SK-N-SH treated with all-trans-retinoic acid at 6 μM for 48 hours (cell line): ENCODE results near the gene UBFD1.

Experiments used
- ATAC-seq: fragments of 200-7000 bp; cut with Tn5 transposase; 3 replicates; pipeline ENCODE4 v1.9.1; 2020; ENCODE audit warnings: mild to moderate bottlenecking, moderate library complexity
- ARNTL ChIP-seq: fragments of 450-650 bp; formaldehyde crosslinking; IDR thresholded peaks from 2 replicates; pipeline ENCODE4 v1.5.0; 2020; ENCODE audit warnings: low read depth, mild to moderate bottlenecking, moderate library complexity, borderline replicate concordance
- BACH2 ChIP-seq: fragments of 250-450 bp; sonication (Bioruptor Pico); IDR thresholded peaks from 2 replicates; pipeline ENCODE4 v1.9.0; 2021; ENCODE audit warnings: mild to moderate bottlenecking, borderline replicate concordance
- CSDC2 ChIP-seq: fragments of 250-450 bp; sonication (Bioruptor Pico); IDR thresholded peaks from 2 replicates; pipeline ENCODE4 v1.5.0; 2020; ENCODE audit warnings: mild to moderate bottlenecking, moderate library complexity
- ESRRG ChIP-seq: fragments of 250-450 bp; sonication (Bioruptor Pico); IDR thresholded peaks from 2 replicates; pipeline ENCODE4 v1.6.1; 2021; ENCODE audit warnings: mild to moderate bottlenecking
- GLIS3 ChIP-seq: fragments of 250-450 bp; sonication (Bioruptor Pico); IDR thresholded peaks from 2 replicates; pipeline ENCODE4 v1.5.0; 2020; ENCODE audit warnings: mild to moderate bottlenecking, moderate library complexity
- ISL1 ChIP-seq: fragments of 250-450 bp; sonication (Bioruptor Pico); IDR thresholded peaks from 2 replicates; pipeline ENCODE4 v2.1.2; 2022; ENCODE audit warnings: mild to moderate bottlenecking, moderate library complexity
- OSR1 ChIP-seq: fragments of 250-450 bp; sonication (Bioruptor Pico); IDR thresholded peaks from 2 replicates; pipeline ENCODE4 v1.8.0; 2022; ENCODE audit warnings: moderate library complexity, mild to moderate bottlenecking, inconsistent platforms
- PPARA ChIP-seq: fragments of 250-450 bp; sonication (Bioruptor Pico); IDR thresholded peaks from 2 replicates; pipeline ENCODE4 v1.5.0; 2020; ENCODE audit warnings: mild to moderate bottlenecking, borderline replicate concordance
- RARB ChIP-seq: fragments of 250-450 bp; sonication (Bioruptor Pico); IDR thresholded peaks from 2 replicates; pipeline ENCODE4 v1.8.0; 2021; ENCODE audit warnings: mild to moderate bottlenecking, moderate library complexity
- SNAI2 ChIP-seq: fragments of 250-450 bp; sonication (Bioruptor Pico); IDR thresholded peaks from 2 replicates; pipeline ENCODE4 v1.5.0; 2020; ENCODE audit warnings: mild to moderate bottlenecking, moderate library complexity
- TCF4 ChIP-seq: fragments of 250-450 bp; sonication (Bioruptor Pico); IDR thresholded peaks from 2 replicates; pipeline ENCODE4 v1.8.0; 2021; ENCODE audit warnings: mild to moderate bottlenecking, moderate library complexity, borderline replicate concordance
- TOX ChIP-seq: fragments of 250-450 bp; sonication (Bioruptor Pico); IDR thresholded peaks from 2 replicates; pipeline ENCODE4 v1.8.0; 2021; ENCODE audit warnings: mild to moderate bottlenecking, moderate library complexity, borderline replicate concordance
- ZC3H10 ChIP-seq: fragments of 250-450 bp; sonication (Bioruptor Pico); IDR thresholded peaks from 2 replicates; pipeline ENCODE4 v1.5.1; 2021; ENCODE audit warnings: mild to moderate bottlenecking, moderate library complexity
- ZFP30 ChIP-seq: fragments of 450-650 bp; formaldehyde crosslinking; IDR thresholded peaks from 2 replicates; pipeline ENCODE4 v1.5.0; 2022; ENCODE audit warnings: mild to moderate bottlenecking, moderate library complexity
- ZNF565 ChIP-seq: fragments of 450-650 bp; formaldehyde crosslinking; conservative IDR thresholded peaks from 2 replicates; pipeline ENCODE4 v1.5.0; 2020; ENCODE audit warnings: low read depth, mild to moderate bottlenecking, moderate library complexity
- ZNF70 ChIP-seq: fragments of 450-650 bp; formaldehyde crosslinking; IDR thresholded peaks from 2 replicates; pipeline ENCODE4 v1.5.0; 2020; ENCODE audit warnings: mild to moderate bottlenecking, moderate library complexity
- ZNF8 ChIP-seq: fragments of 450-650 bp; formaldehyde crosslinking; IDR thresholded peaks from 2 replicates; pipeline ENCODE4 v1.5.0; 2020; ENCODE audit warnings: mild to moderate bottlenecking, moderate library complexity
- TF ChIP-seq, protein P1 (sequence below): fragments of 250-450 bp; sonication (Bioruptor Pico); IDR thresholded peaks from 2 replicates; pipeline ENCODE4 v1.5.1; 2020; ENCODE audit warnings: low read depth, mild to moderate bottlenecking, moderate library complexity
- TF ChIP-seq, protein P2 (sequence below): fragments of 250-450 bp; sonication (Bioruptor Pico); IDR thresholded peaks from 2 replicates; pipeline ENCODE4 v1.8.0; 2021; ENCODE audit warnings: low read depth, mild to moderate bottlenecking, moderate library complexity, borderline replicate concordance
- TF ChIP-seq, protein P3 (sequence below): fragments of 250-450 bp; sonication (Bioruptor Pico); IDR thresholded peaks from 2 replicates; pipeline ENCODE4 v1.8.0; 2020; ENCODE audit warnings: mild to moderate bottlenecking, moderate library complexity, borderline replicate concordance
- TF ChIP-seq, protein P4 (sequence below): fragments of 250-450 bp; sonication (Bioruptor Pico); IDR thresholded peaks from 2 replicates; pipeline ENCODE4 v1.5.0; 2020; ENCODE audit warnings: mild to moderate bottlenecking, moderate library complexity
- TF ChIP-seq, protein P5 (sequence below): fragments of 250-450 bp; sonication (Bioruptor Pico); IDR thresholded peaks from 2 replicates; pipeline ENCODE4 v1.5.1; 2021; ENCODE audit warnings: mild to moderate bottlenecking, moderate library complexity

The UBFD1 gene

DNA sequence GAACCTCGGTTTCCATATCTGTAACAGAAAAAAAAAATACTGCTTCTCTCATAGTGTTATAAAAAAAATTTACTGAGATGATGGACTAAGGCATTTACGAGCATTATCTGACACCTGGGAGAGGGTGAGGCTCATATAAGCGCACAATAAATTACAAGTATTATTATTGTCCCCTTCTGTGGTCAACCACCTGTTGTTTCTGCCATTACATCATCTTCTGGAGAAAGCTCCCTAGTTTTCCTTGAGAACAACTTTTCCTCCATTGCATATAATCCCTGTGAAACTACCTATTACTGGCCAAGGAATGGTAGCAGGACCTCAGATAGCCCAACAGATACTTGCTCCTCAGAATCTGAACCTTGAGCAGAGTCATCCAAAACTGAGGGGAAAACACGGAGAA is 35.6 kb upstream of the UBFD1 start:
- ATAC-seq, result no peak
- TF ChIP-seq ZC3H10 (CRISPR knock-in tag) (no peak), OSR1 (no peak), ISL1 (no peak), ZNF565 (CRISPR knock-in tag) (no peak), ARNTL (CRISPR knock-in tag) (no peak), ZNF70 (CRISPR knock-in tag) (no peak), ZFP30 (no peak), GLIS3 (CRISPR knock-in tag) (no peak), TCF4 (no peak), ZNF8 (CRISPR knock-in tag) (no peak), TOX (no peak)
- TF ChIP-seq, protein P1, sequence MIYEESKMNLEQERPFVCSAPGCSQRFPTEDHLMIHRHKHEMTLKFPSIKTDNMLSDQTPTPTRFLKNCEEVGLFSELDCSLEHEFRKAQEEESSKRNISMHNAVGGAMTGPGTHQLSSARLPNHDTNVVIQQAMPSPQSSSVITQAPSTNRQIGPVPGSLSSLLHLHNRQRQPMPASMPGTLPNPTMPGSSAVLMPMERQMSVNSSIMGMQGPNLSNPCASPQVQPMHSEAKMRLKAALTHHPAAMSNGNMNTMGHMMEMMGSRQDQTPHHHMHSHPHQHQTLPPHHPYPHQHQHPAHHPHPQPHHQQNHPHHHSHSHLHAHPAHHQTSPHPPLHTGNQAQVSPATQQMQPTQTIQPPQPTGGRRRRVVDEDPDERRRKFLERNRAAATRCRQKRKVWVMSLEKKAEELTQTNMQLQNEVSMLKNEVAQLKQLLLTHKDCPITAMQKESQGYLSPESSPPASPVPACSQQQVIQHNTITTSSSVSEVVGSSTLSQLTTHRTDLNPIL (CRISPR knock-in tag), result no peak
- TF ChIP-seq, all 23 proteins: peak for 0

DNA sequence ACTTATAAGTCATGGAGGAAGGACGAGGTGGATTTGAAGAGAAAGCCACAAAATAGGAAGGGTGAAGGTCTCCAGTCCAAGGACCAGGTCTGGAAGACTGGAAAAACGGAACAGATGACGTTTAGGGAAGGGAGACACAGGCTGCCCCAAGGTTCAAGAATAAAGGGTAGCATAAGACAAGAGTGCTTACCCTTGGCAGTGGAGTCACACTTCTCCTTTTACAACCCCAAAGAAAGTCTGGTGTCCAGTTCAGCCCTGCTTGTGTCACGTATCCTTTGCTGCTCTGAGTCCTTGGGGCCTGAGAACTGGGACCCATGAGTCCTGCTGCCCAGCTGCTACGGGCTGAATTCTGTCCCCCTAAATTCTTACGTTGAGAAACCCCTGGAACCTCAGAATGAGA is 34.2 kb upstream of the UBFD1 start:
- ATAC-seq, result no peak
- TF ChIP-seq SNAI2 (CRISPR knock-in tag) (no peak), TCF4 (no peak), ZNF70 (CRISPR knock-in tag) (no peak), PPARA (no peak), TOX (no peak), OSR1 (no peak), ESRRG (no peak), BACH2 (CRISPR knock-in tag) (no peak), ARNTL (CRISPR knock-in tag) (no peak), ZNF8 (CRISPR knock-in tag) (no peak), CSDC2 (CRISPR knock-in tag) (no peak), ZC3H10 (CRISPR knock-in tag) (no peak), GLIS3 (CRISPR knock-in tag) (no peak), RARB (CRISPR knock-in tag) (no peak), ZFP30 (no peak)
- TF ChIP-seq, protein P2, sequence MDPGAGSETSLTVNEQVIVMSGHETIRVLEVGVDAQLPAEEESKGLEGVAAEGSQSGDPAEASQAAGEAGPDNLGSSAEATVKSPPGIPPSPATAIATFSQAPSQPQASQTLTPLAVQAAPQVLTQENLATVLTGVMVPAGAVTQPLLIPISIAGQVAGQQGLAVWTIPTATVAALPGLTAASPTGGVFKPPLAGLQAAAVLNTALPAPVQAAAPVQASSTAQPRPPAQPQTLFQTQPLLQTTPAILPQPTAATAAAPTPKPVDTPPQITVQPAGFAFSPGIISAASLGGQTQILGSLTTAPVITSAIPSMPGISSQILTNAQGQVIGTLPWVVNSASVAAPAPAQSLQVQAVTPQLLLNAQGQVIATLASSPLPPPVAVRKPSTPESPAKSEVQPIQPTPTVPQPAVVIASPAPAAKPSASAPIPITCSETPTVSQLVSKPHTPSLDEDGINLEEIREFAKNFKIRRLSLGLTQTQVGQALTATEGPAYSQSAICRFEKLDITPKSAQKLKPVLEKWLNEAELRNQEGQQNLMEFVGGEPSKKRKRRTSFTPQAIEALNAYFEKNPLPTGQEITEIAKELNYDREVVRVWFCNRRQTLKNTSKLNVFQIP (CRISPR knock-in tag), result no peak
- TF ChIP-seq, protein P3, sequence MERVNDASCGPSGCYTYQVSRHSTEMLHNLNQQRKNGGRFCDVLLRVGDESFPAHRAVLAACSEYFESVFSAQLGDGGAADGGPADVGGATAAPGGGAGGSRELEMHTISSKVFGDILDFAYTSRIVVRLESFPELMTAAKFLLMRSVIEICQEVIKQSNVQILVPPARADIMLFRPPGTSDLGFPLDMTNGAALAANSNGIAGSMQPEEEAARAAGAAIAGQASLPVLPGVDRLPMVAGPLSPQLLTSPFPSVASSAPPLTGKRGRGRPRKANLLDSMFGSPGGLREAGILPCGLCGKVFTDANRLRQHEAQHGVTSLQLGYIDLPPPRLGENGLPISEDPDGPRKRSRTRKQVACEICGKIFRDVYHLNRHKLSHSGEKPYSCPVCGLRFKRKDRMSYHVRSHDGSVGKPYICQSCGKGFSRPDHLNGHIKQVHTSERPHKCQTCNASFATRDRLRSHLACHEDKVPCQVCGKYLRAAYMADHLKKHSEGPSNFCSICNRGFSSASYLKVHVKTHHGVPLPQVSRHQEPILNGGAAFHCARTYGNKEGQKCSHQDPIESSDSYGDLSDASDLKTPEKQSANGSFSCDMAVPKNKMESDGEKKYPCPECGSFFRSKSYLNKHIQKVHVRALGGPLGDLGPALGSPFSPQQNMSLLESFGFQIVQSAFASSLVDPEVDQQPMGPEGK, result no peak
- TF ChIP-seq, protein P4, sequence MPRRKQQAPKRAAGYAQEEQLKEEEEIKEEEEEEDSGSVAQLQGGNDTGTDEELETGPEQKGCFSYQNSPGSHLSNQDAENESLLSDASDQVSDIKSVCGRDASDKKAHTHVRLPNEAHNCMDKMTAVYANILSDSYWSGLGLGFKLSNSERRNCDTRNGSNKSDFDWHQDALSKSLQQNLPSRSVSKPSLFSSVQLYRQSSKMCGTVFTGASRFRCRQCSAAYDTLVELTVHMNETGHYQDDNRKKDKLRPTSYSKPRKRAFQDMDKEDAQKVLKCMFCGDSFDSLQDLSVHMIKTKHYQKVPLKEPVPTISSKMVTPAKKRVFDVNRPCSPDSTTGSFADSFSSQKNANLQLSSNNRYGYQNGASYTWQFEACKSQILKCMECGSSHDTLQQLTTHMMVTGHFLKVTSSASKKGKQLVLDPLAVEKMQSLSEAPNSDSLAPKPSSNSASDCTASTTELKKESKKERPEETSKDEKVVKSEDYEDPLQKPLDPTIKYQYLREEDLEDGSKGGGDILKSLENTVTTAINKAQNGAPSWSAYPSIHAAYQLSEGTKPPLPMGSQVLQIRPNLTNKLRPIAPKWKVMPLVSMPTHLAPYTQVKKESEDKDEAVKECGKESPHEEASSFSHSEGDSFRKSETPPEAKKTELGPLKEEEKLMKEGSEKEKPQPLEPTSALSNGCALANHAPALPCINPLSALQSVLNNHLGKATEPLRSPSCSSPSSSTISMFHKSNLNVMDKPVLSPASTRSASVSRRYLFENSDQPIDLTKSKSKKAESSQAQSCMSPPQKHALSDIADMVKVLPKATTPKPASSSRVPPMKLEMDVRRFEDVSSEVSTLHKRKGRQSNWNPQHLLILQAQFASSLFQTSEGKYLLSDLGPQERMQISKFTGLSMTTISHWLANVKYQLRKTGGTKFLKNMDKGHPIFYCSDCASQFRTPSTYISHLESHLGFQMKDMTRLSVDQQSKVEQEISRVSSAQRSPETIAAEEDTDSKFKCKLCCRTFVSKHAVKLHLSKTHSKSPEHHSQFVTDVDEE (CRISPR knock-in tag), result no peak
- TF ChIP-seq, protein P1 (CRISPR knock-in tag), result no peak
- TF ChIP-seq, protein P5, sequence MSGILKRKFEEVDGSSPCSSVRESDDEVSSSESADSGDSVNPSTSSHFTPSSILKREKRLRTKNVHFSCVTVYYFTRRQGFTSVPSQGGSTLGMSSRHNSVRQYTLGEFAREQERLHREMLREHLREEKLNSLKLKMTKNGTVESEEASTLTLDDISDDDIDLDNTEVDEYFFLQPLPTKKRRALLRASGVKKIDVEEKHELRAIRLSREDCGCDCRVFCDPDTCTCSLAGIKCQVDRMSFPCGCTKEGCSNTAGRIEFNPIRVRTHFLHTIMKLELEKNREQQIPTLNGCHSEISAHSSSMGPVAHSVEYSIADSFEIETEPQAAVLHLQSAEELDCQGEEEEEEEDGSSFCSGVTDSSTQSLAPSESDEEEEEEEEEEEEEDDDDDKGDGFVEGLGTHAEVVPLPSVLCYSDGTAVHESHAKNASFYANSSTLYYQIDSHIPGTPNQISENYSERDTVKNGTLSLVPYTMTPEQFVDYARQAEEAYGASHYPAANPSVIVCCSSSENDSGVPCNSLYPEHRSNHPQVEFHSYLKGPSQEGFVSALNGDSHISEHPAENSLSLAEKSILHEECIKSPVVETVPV (CRISPR knock-in tag), result no peak
